Astrocyte of the spinal cord (primary cell): ENCODE results near the gene FNDC1.

Experiments
- DNase-seq: peaks from one replicate; pipeline ENCODE4 v3.0.0; 2011; ENCODE audit warnings: low read depth, low spot score
- H3K4me3 ChIP-seq: 2 replicates; pipeline ENCODE4 v1.5.1; 2011; ENCODE audit warnings: low read depth, mild to moderate bottlenecking, low read length, moderate library complexity
- CTCF ChIP-seq: IDR thresholded peaks from 2 replicates; pipeline ENCODE4 v1.5.1; 2012; ENCODE audit warnings: low read depth, mild to moderate bottlenecking, low read length, inconsistent platforms
- in situ Hi-C: cut with HindIII; loops from 2 replicates; pipeline ENCODE4 v1.10.0; 2017; ENCODE audit warnings: low sequenced_read_pairs

Gene FNDC1

GRCh38 chr6:159255434-159255951 is 86.3 kb downstream of the FNDC1 start:
- in situ Hi-C loops = no loop called here
- DNase-seq = no peak
- no peak for TF ChIP-seq CTCF

GRCh38 chr6:159256128-159256527 is 86.9 kb downstream of the FNDC1 start:
- H3K4me3 ChIP-seq = no peak overlapping the region
- in situ Hi-C loops = no loop called here
- no peak for DNase-seq
- TF ChIP-seq CTCF = no peak

More at GRCh38 chr6:159255434-159255951, 86.3 kb downstream of the FNDC1 start:
- no peak overlapping the region for H3K4me3 ChIP-seq

DNA sequence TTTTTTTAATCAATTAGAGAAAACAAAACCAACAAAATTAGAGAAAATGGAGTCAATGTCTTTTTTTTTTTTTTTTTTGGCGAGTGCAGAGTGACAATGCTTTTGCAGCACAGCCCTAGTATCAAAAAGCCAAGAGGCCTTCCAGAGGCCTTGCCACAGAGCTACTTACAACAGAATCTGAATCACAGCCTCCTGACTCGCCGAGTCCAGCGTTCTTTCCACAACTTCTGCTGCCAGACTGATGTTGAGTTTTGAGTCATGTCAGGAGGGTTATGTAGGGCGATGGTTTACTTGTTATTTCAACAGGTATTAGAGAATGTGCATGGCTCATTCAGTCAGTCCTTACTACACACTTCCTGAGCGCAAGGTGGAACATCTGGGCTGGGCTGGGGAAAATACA is 88.6 kb downstream of the FNDC1 start:
- TF ChIP-seq CTCF = no peak
- no peak for DNase-seq
- in situ Hi-C loops = no loop called here
- no peak overlapping the region for H3K4me3 ChIP-seq

- TF ChIP-seq CTCF = no peak
- H3K4me3 ChIP-seq = no peak overlapping the region
- no peak for DNase-seq
- in situ Hi-C loops = no loop called here
Observed at GRCh38 chr6:159259441-159260125, 90.4 kb downstream of the FNDC1 start.

- in situ Hi-C loops = no loop called here
- H3K4me3 ChIP-seq = no peak overlapping the region
- no peak for TF ChIP-seq CTCF
- DNase-seq = no peak
Observed at GRCh38 chr6:159260208-159260607, 91.0 kb downstream of the FNDC1 start.

DNA sequence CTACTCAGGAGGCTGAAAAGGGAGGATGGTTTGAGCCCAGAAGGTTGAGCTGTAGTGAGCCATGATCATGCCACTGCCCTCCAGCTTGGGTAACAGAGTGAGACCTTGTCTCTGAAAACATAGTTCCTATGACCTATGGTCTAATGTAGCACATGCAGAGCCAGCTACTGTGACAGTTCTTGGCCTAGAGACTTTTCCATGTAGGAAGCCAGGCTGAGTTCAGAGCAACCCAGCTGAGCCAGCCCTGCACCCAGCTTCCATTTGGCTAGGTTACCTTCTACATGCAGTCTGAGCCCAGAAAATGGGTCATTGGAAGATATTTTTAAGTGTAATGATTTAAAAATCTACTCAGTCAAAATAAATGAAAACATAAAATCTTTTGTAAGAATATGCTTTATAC is 92.8 kb downstream of the FNDC1 start:
- no peak overlapping the region for H3K4me3 ChIP-seq
- in situ Hi-C loops = no loop called here
- TF ChIP-seq CTCF = no peak
- no peak for DNase-seq

DNA sequence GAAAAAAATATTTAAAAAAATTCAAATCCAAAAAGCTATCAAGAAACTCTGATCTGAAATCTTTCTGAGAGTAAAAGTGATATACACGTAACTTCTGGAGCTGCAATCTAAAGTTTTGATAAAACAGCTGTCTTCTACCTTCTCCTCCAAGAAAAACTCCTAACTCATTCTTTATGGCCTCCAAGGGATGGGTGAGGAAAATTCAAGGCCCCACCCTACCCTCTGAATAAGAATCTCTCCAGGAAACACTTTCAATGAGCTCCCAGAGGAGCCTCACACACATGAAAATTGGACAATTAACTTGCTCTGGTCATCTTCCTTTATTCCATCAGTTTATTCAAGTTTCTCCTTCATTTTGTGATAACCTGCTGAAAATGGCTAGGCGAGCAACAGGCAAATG is 93.4 kb downstream of the FNDC1 start:
- in situ Hi-C loops = no loop called here
- no peak overlapping the region for H3K4me3 ChIP-seq
- TF ChIP-seq CTCF = no peak
- no peak for DNase-seq
